GM12878 (cell line): ENCODE results near the gene THRB. TPM values are rescaled to one million over a fixed set of nuclear protein-coding genes. Genes with fewer than 3 reads are reported as not detected.

Source experiments
- ATAC-seq: fragments of 200-7000 bp; cut with Tn5 transposase; 3 replicates; pipeline ENCODE4 v1.9.1; 2020; ENCODE audit warnings: mild to moderate bottlenecking, moderate library complexity
- BruUV-seq: library from RNA; stranded (reverse); fragments of 400-500 nt; replicated peaks from 2 replicates; lab custom pipeline; 2021; lab: Mats Ljungman, UMichigan
- CTCF ChIA-PET: fragments of 300-600 bp; sonication (Branson Sonifier 250); formaldehyde crosslinking; extraction: SDS; loops from one replicate; lab custom pipeline; 2021; ENCODE audit warnings: inconsistent platforms; lab: Yijun Ruan, JAX
- POLR2A ChIA-PET: fragments of 350-600 bp; formaldehyde crosslinking; extraction: SDS; loops from one replicate; lab custom pipeline; 2021; ENCODE audit warnings: inconsistent platforms; lab: Charles Lee
- RAD21 ChIA-PET: fragments of 300-600 bp; sonication (Branson Sonifier 250); formaldehyde crosslinking; loops from one replicate; lab custom pipeline; 2023; ENCODE audit warnings: antibody characterized with exemption; ENCODE audit not compliant: unreplicated experiment; lab: Charles Lee
- SMC1A ChIA-PET: fragments of 300-600 bp; sonication (Branson Sonifier 250); formaldehyde crosslinking; loops from one replicate; lab custom pipeline; 2023; ENCODE audit not compliant: unreplicated experiment, uncharacterized antibody; lab: Charles Lee
- DNase-seq: peaks from one replicate; pipeline ENCODE4 v3.0.0-alpha.2; 2011; ENCODE audit warnings: low read depth, low spot score
- FAIRE-seq: peaks from 3 replicates; lab custom pipeline; 2011; peaks lifted over from hg19 to GRCh38; lab: Jason Lieb, UNC
- H2AFZ ChIP-seq: 2 replicates; pipeline ENCODE4 v1.6.0; 2011; ENCODE audit warnings: low read depth, low read length, control low read depth; ENCODE audit not compliant: control insufficient read depth
- H3K27ac ChIP-seq: 2 replicates; pipeline ENCODE4 v1.5.1; 2011; ENCODE audit warnings: control low read depth; ENCODE audit not compliant: control insufficient read depth, insufficient read depth
- H3K27me3 ChIP-seq, 2 experiments: replicated peaks in 1 of 2; 2 replicates each; pipeline versions ENCODE4 v1.6.0 to v1.6.1; 2011; ENCODE audit warnings: low read length in 1 of 2; ENCODE audit not compliant: control insufficient read depth in 2 of 2, insufficient read depth in 2 of 2
- H3K36me3 ChIP-seq, 2 experiments: 2 replicates each; pipeline ENCODE4 v1.5.1; 2011; ENCODE audit warnings: low read length in 1 of 2; ENCODE audit not compliant: control insufficient read depth in 2 of 2, insufficient read depth in 2 of 2
- H3K4me1 ChIP-seq: 2 replicates; pipeline ENCODE4 v1.6.1; 2011; ENCODE audit warnings: mild to moderate bottlenecking, low read length, moderate library complexity, mixed read lengths; ENCODE audit not compliant: control insufficient read depth, insufficient read depth
- H3K4me2 ChIP-seq: 2 replicates; pipeline ENCODE4 v1.6.0; 2011; ENCODE audit warnings: control low read depth; ENCODE audit not compliant: control insufficient read depth, insufficient read depth
- H3K4me3 ChIP-seq: fragments of 200-600 bp; sonication (generic); 2 replicates; pipeline ENCODE4 v1.5.1; 2016
- H3K79me2 ChIP-seq: 2 replicates; pipeline ENCODE4 v1.6.0; 2011; ENCODE audit warnings: low read length; ENCODE audit not compliant: control insufficient read depth, insufficient read depth
- H3K9ac ChIP-seq: 2 replicates; pipeline ENCODE4 v1.8.0; 2011; ENCODE audit warnings: low read length, control low read depth, mixed read lengths; ENCODE audit not compliant: control insufficient read depth, insufficient read depth
- H3K9me3 ChIP-seq: replicated peaks from 3 replicates; pipeline ENCODE4 v1.5.1; 2011; ENCODE audit warnings: mild to moderate bottlenecking, low read length; ENCODE audit not compliant: control insufficient read depth, insufficient read depth
- H4K20me1 ChIP-seq: 2 replicates; pipeline ENCODE4 v1.6.0; 2011; ENCODE audit not compliant: control insufficient read depth, insufficient read depth
- CREB1 ChIP-seq: IDR thresholded peaks from 2 replicates; pipeline ENCODE4 v1.6.1; 2012; ENCODE audit warnings: low read depth, mild to moderate bottlenecking, inconsistent platforms
- EZH2 ChIP-seq: IDR thresholded peaks from 2 replicates; pipeline ENCODE4 v1.6.1; 2012; ENCODE audit warnings: low read depth, mild to moderate bottlenecking, control low read depth, inconsistent platforms, low read length, borderline replicate concordance; ENCODE audit not compliant: control insufficient read depth
- FOXK2 ChIP-seq: fragments of 450-650 bp; IDR thresholded peaks from 2 replicates; pipeline ENCODE4 v1.6.1; 2017; ENCODE audit warnings: mild to moderate bottlenecking, moderate library complexity
- NR2C1 ChIP-seq: fragments of 450-650 bp; IDR thresholded peaks from 2 replicates; pipeline ENCODE4 v1.6.1; 2017; ENCODE audit warnings: antibody characterized with exemption, mild to moderate bottlenecking, moderate library complexity
- RCOR1 ChIP-seq: conservative IDR thresholded peaks from 2 replicates; pipeline ENCODE4 v1.6.1; 2012; ENCODE audit warnings: low read depth, low read length, improper control_type of control experiment
- SREBF1 ChIP-seq: IDR thresholded peaks from 2 replicates; pipeline ENCODE4 v1.6.1; 2012; ENCODE audit warnings: mild to moderate bottlenecking, low read length
- TCF12 ChIP-seq: IDR thresholded peaks from 2 replicates; pipeline ENCODE4 v1.6.1; 2011; ENCODE audit warnings: low read depth, mild to moderate bottlenecking, low read length
- ZSCAN29 ChIP-seq: fragments of 450-650 bp; IDR thresholded peaks from 2 replicates; pipeline ENCODE4 v1.6.1; 2017; ENCODE audit warnings: mild to moderate bottlenecking, moderate library complexity
- WGBS: methylation state at CpG from one replicate; pipeline ENCODE4 v1.1.6; 2016; ENCODE audit warnings: low lambda C conversion rate; ENCODE audit not compliant: insufficient replicate concordance, insufficient coverage; ENCODE audit errors: missing lambda C conversion rate; 5-methylcytosine and 5-hydroxymethylcytosine counted together
- in situ Hi-C: fragments of 300-500 bp; cut with MboI; formaldehyde crosslinking; loops from 9 replicates; pipeline ENCODE4 v1.14.3; 2018; ENCODE audit warnings: mixed read lengths
- intact Hi-C: fragments of 100-400 bp; cut with micrococcal nuclease; formaldehyde crosslinking; loops from one replicate; pipeline ENCODE4 v1.14.2; 2022; ENCODE audit not compliant: unreplicated experiment
- polyA plus RNA-seq, 11 experiments: library from polyadenylated mRNA; depleted of rRNA in 4 of 11; unstranded in 6 of 11; stranded (reverse) in 5 of 11; fragments of >200 nt; fragmentation: Nextera tagmentation in 4 of 11; fragmentation: Illumina TruSeq in 1 of 11; extraction: Ambion mirVana in 4 of 11; extraction: Trizol in 1 of 11; gene quantifications; 1 replicate in 1 of 11; 2 replicates in 10 of 11; pipeline versions ENCODE4 v1.2.1 to v1.2.3, GENCODE V29; 2011 to 2016; ENCODE audit warnings: inconsistent platforms in 2 of 11, missing spikeins in 2 of 11, low read depth in 1 of 11
- total RNA-seq, 4 experiments: library from RNA; depleted of rRNA in 3 of 4; stranded (reverse); fragments of >200 nt in 3 of 4; fragmentation: Illumina TruSeq in 1 of 4; extraction: Trizol in 1 of 4; gene quantifications; 2 replicates each; pipeline versions ENCODE4 v1.2.1 to v1.2.3, GENCODE V29; 2013 to 2021
- TF ChIP-seq, protein P1 (sequence below): fragments of 450-650 bp; IDR thresholded peaks from 2 replicates; pipeline ENCODE4 v1.6.1; 2018; ENCODE audit warnings: mild to moderate bottlenecking, low read depth, moderate library complexity; ENCODE audit not compliant: partially characterized antibody

THRB gene
- total and polyA plus RNA-seq, 10 of the 15 experiments (the other 5 are each of a cell fraction or from before 2014, with no cell fraction given): 0.05 TPM; not detected in 9

DNA sequence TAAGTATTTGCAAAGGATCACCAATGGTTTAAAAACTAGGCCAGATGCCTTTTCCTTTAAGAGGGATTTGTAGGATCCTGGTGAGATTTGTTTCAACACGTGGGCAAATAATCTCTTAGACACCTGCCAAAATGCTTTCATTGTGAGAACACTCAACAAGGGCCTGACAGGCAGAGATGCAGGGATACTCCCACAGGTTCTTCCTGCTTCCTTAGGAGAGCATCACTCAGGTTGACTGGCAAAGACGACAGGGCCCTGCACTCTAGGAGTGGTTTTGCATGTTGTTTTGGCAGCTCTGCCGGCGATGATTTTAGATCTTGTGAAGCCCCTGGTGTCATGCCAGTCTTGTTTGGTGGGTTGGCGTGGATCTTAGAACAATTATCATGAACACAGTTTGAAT is 365.1 kb downstream of the THRB start:
- no peak for ATAC-seq
- H3K4me2 ChIP-seq: no peak overlapping the region
- in situ Hi-C loops: no loop called here
- TF ChIP-seq SREBF1 (no peak), TCF12 (no peak), ZSCAN29 (no peak), FOXK2 (no peak), CREB1 (no peak), NR2C1 (no peak), RCOR1 (no peak), EZH2 (no peak)
- TF ChIP-seq, protein P1, sequence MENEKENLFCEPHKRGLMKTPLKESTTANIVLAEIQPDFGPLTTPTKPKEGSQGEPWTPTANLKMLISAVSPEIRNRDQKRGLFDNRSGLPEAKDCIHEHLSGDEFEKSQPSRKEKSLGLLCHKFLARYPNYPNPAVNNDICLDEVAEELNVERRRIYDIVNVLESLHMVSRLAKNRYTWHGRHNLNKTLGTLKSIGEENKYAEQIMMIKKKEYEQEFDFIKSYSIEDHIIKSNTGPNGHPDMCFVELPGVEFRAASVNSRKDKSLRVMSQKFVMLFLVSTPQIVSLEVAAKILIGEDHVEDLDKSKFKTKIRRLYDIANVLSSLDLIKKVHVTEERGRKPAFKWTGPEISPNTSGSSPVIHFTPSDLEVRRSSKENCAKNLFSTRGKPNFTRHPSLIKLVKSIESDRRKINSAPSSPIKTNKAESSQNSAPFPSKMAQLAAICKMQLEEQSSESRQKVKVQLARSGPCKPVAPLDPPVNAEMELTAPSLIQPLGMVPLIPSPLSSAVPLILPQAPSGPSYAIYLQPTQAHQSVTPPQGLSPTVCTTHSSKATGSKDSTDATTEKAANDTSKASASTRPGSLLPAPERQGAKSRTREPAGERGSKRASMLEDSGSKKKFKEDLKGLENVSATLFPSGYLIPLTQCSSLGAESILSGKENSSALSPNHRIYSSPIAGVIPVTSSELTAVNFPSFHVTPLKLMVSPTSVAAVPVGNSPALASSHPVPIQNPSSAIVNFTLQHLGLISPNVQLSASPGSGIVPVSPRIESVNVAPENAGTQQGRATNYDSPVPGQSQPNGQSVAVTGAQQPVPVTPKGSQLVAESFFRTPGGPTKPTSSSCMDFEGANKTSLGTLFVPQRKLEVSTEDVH: no peak
- CTCF ChIA-PET: no interaction called here
- SMC1A ChIA-PET: no interaction called here
- H3K4me3 ChIP-seq: no peak overlapping the region
- 23% methylated on average over 5 of the region's 5 CpGs for WGBS
- H4K20me1 ChIP-seq: no peaks in the 10 kb centered on the region
- no peaks in the 10 kb centered on the region for H3K36me3 ChIP-seq
- BruUV-seq: no TSS peak
- H3K27ac ChIP-seq: no peak overlapping the region
- FAIRE-seq: no peak
- no peak overlapping the region for H3K9ac ChIP-seq
- no peaks in the 10 kb centered on the region for H3K27me3 ChIP-seq
- no peaks in the 10 kb centered on the region for H3K4me1 ChIP-seq
- POLR2A ChIA-PET: no interaction called here
- intact Hi-C loops: no loop called here
- H2AFZ ChIP-seq: no peak overlapping the region
- no peaks in the 10 kb centered on the region for H3K79me2 ChIP-seq
- RAD21 ChIA-PET: no interaction called here
- no peak for DNase-seq
- no peaks in the 10 kb centered on the region for H3K9me3 ChIP-seq
